Suppressor macrophage (primary cell): Measurements from ENCODE around the gene EBF3.

Experiments
- DNase-seq, 4 experiments: peaks; one replicate each; pipeline ENCODE4 v3.0.0-alpha.2; 2020 to 2022

EBF3 gene

DNA sequence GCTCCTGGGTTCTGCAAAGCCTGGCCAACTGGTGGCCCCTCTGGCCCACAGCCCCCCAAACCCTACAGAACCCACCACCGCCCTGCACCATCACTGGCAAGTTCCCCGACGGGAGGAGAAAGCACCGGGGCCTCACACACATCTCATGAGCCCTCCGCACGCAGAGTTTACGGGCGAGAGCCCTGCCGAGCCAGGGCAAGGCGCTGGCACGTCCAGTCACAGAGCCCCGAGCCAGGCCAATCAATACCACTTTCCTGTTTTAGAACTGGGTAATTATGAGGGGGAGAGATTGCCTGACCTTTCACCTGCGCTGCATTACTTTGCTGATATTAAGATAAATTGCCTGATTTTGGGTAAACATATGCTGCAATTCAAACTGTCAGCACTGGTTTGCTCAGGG, 113.3 kb downstream of the EBF3 start:
- DNase-seq, result no peak

DNA sequence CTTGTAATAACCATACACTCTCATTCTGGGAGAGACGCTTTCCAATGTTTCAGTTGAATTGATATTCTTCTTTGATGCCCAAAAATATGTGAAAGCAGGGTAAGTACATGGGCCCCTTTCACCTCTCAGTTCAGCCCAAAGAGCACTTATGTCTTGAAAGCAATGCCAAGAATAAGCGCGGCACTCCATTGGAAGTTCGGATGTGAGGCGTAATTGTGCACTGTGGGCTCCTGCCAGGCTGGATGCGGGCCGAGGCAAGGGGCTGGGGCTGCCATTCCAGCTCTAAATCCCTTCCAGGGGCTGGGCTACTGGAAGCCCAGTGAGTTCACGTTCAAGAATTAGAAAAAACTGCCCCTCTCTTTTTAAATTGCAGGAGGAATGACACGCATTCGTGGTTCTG, 113.8 kb downstream of the EBF3 start:
- DNase-seq, result no peak

DNA sequence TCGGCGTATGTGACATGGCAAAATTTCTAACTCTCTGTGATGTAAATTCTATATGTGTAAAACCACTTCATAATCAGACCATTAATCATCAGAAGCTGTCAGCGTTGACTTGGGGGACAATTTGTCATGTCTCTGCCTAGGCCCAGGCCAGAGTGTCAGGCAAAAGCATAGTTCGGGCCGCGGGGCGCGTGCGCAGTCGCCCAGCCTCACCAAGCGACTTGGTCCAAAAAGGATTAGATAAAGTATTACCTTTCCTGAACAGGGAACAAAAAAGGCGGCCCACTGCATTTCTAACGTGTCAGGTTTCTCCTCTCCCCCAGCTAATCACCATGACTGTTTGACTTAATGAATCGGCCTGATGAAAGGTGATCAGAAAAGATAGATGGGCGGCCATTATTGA, 114.2 kb downstream of the EBF3 start:
- DNase-seq, result no peak

DNA sequence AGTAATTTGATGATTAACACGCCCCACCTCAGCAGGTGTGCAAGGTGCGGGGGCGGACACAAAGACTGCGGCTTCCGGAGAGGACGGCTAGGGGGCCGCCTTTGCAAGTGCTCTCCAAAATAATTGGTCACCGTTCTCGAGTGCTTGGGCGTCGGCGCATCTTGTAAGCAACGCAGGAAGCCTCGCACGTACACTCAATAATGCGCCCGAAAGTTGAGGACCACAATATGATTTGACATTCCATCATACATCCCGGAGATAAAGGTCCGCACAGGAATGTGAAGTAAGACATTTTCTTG, 114.7 kb downstream of the EBF3 start:
- no peak for DNase-seq

DNA sequence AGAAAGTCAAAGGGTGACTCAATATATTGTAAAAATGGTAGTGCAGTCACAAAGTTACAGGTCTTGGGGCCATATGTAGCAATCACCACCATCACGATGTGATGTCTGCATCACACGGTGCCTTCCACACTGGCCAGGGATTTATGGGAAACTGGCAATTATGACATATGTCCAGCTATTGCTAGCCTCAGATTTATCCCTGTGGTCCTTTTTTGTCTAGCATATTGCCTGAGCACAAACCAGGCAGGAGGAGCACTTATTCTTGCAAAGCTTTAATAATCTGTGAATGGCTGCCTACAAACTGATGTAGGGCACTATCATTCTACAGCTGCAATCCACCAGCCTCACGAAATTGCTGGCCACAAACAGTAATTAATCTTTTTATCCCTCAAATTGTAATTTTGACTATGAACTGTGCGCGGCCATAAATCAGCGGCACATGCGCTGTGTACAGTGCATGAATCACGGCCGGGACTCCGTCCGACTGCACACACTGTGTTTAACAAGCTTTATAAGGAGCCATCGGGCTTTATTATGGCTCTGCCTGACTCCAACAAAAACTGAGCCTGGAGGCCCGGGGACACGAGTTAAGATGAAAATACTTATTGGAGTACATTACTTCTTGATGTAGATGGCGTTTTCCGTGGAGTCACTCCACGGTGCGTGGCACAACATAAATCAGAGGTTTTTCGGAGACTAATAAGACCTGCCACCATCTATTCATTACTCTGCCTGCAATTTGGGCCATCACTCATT, 115.2 kb downstream of the EBF3 start:
- peak in 1 of 4 experiments; percentile 18 for DNase-seq

DNA sequence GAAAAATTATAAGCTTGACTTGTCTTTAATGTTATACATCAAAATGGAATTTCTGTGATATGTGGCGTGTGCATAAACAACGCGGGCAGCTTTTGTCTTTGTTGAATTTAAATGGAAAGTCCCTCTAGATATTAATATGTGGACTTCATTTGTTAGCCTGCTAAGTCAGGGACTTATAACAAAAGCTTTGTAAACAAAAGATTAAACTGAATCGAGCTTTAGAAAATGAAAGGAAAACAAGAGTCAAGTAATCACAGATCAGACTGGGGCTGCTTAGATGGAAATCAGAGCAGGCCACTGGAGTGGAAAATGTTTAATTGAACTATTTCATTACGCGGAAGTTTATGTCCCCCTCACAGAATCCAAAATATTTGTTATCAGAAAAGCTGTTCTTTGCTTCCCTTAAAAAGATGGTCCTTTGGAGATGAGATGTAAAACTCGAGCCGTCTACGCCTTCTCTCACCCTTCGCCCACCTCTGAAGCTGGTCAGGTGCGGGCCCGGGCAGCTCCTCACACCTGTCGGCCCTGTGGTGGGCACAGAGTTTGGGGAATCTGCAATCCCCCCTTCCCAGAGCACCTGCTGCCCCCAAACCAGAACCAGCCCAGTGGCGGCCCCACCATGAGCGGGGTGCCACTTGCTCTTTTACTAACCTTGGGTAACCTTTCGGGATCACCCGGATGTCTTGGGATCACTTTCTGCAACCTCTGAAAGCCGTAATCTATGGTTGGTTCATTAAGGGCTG, 116.2 kb downstream of the EBF3 start:
- no peak for DNase-seq

DNA sequence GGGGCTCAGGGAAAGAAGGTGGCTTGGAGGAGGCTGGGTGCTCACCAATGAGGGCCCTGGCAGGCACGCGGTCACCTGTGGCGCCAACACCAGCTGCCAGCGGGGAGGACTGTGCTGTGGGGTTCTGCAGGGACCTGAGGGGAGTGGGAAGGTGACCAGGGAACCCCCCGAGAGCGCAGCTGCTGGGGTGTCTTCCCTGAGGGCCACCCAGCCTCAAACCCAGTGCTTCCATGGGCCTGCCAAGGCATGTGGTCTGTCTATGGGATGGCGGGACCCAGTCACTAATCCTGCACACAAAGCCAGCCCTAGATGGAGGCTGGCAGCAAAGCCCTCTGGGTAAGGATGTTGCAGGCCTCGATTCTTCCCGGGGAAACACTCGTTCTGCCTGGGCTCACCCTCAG, 117.1 kb downstream of the EBF3 start:
- DNase-seq, result no peak

DNA sequence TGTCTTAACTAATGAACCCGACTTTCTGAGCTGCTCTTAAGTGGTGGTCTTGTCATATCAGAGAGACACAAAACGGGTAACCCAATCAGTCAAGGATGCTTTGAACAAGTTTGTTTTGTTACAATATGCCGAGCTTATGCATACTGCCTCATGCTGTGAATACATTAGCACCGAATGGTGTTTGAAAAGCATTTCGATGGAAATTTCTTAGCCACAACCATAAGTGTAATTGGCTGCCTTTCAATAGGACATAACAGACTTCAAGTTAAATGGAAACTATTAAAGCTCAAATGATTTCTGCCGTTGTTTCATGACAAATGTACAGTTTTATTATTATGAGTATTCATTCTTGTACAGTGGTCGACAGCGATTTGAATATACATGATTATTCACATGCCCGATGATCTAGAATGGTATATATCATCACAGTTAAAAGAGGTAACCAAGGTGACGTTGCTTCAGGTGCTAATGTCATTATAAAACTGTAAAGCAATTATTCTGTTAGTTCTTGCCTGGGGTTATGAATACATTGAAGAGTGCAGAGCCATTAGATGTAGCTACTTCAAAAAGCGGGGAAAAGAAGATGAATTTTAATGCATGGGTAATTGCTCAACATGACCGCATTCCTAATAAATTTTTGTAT, 118.8 kb downstream of the EBF3 start:
- no peak for DNase-seq

DNA sequence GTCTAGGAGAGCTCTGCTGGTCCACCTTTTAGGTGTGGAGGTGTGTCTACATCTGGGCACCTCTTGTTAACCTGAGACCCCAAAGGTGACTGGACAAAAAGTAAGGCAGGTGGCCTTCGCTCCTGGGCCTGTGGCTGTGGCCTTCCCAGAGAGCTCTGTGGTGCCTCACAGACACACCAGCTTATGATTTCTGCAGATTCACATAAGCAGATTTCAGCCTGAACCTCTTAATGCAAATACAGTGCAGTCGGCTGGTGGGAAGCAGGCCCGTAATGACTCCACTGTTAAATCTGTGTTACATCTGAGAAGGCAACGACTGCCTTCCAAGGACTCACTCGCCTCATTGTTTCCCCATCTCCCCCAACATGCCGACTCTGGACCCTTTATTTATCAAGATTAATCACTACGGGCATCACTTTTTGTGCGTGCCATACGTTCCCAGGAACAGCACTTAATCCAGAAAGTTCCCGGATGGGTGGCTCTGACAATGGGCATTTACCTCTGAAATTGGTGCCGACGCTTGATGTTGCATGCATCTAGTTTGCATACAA, 119.8 kb downstream of the EBF3 start:
- no peak for DNase-seq

DNA sequence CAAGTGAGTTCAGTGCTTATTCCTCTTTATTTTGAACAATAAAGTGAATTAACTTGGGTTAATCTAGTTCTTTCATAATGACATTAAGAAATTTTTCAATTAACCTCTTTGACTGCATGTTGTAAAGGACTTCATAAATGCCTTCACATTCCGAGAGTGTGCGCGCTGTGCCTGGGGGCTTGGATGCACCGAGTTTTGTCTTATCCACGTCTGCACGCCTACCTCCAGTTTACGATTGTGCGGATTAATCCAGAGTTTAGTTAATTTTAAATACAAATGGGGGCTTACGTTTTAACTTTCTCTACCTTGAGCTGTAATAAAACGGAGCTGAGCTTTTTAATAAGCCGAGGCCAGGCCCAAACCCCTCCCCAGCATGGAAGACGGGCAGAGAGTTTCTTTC, 120.4 kb downstream of the EBF3 start:
- DNase-seq, result no peak

DNA sequence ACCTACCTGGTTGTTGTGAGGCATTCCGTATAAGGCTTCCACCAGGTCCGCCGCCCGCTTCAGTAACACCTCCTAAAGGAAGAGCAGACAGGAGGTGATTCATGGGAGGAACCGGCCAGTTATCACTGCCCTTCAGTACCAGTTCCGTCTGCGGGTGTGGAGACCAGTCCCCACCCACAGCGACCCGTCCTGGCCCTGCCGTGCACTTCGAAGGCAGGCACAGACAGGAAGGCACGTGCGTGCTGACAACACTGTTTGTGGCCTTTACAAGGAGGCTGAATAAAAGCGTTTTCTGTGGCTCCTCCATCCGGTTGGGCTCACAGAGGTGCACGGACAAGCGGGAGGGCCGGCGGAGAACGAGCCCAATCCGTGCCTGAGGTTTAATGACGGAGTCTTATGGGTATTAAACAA, 120.9 kb downstream of the EBF3 start:
- DNase-seq, result no peak

DNA sequence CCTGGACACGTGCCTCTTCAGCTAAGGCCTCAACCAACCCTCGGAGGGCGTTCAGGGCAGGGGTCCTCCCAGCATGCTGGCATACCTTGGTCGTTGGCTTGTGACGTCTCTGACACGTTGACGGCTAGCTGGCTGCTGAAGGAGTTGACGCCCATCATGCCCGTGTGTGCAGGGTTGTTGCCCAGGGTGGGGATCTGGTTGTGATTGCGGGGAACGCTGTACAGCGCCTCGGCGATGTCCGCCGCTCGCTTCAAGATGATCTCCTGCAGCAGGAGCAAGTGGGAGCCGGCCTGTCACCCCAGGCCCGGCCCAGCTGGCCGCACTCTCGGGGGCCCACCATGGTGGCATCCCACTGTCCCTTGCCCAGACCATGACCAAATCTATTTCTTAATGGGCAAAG, 122.0 kb downstream of the EBF3 start:
- no peak for DNase-seq

DNA sequence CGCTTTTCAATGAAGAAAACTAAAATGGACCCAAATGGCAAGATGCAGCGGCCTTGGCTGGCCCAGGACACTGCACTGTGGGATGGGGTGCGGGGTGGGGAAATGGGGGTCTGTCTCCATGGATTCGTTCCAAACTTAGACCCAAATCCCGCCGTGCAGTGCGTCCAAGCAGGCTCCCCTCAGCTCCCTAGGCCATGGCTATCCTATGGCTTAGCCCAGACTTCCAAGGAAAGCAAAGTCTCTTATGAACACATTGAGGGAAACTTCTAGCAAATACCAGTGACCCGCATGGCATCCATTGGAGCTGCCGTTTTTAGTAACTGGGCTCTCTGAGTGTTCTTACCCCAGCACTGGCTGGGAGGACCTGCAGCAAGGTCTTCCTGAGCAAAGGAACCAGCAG, 122.5 kb downstream of the EBF3 start:
- DNase-seq, result no peak

DNA sequence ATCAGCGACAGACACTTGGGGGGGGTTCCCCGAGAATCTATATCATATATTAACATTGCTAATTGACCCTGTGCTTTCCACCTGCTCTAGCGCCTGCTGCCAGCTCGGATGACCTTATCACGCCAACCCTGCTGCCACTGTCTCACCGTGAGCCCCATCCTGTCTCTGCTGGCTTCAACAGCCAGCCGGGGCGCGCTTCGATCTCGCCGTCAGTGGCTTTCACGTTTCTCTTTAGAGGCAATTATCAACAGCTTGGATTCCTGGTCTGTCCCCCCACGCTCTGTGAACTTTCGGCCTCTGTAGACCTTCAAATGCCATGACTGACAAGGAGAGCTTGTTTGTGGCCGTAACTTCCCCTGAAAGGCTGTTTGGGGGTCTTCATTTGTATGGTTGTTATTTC, 123.0 kb downstream of the EBF3 start:
- DNase-seq, result no peak

DNA sequence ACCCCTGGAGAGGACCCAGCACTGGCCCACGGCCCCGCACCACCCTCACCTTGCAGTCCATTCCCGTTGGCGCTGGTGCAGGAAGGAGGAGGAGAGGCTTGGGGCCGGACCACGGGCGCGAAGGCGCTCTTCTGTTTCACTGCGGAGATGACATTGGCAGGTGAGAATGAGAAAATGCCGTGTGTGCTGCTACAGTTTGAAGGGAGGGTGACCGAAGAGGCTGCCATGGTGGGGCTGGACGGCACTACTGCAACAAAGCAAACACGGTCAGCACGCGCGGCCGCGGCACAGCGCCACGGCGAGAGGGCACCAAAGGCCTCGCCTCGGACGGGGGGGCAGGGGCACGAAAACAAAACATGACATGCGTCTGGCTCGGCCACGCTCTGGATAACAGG, 123.9 kb downstream of the EBF3 start:
- no peak for DNase-seq

DNA sequence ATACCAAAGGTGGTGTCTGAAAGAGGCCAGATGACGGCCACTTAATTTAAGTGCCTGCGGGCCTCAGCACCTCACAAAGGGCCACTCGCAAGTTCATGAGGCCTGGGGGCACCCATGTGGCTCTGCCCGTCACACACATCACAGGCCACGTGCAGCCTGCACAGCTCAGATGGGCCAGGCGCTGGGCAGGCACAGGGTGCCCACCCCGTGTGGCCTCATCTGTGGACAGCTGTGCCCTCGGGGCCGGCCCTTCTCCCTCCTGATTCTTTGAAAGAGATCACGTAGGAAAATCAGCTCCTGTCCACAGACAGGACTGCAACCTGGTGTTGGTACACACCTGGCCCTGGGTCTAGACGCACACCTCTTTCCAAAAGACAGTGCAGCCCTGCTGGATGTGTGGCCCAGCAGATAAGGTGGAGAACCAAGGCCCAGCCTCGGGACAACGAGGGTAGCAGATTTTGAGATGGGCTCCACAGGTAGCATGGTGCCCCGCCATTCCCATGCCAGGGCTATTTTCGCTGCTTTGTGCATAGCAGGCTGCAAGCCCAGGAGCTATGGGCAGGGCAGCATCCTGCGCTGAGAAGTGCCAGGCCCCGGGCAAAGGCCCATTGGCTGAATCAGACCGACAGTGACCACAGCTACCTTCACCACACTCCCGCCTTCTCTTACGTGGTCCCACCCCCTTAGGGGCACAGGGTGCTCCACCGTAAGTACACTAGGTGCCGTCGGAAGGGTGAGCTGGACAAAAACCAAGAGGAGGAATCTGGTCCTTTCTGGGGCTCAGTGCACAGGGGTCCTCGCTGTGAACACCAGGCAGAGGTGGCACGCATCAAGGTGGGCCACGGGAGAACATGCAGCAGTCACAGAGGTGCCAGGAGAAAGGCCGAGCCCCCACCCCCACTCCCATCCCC, 124.5 kb downstream of the EBF3 start:
- DNase-seq, result no peak

DNA sequence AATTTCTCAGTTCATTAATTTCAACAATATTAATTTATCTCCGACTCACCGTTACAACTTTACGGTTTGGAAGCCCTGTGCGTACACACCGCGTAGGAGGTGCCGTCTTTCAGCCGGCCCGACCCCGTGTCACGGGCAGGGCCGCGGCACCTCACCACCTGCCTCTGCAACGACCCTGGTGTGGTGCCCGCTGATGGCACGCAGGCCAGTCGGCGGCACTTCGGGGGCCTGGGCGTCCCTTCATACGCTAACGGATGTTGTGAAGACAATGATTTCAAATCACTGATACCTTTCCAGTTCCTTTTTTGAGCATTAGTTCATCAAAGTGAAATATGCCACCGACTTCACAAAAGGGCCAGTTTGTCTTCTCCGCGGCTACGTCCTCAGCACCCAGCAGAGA, 125.3 kb downstream of the EBF3 start:
- no peak for DNase-seq

DNA sequence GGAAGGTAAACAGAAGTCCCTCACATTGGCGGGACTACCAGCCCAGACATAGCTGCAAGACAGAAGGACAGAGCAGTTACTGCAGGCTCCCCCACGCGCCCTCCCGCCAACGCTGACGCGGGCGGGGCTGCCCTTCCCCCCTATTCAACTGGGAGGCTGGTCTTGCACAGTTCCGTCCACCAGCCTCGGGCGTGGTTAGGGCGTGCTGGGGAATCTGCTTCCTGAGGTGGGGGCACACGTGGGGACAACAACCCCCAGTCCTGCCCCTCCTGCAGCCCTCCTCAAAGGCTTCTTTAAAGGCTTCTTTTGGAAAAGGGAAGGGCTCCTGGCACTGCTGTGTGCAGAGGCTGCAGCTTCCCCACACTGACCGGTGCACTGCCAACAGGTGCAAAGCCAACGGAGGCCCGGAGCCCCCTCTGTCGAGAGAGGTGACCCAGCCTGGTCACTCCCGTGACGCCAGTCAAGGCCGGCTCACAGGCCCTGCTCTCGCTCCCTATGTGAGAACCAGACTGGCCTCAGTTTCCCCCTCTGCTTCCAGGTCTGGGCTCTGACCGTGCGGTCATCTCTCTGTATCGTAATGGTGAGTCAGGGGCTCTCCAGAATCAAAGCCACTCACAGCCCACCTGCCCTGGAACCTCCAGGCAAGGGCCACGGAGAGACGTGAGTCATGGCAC, 126.0 kb downstream of the EBF3 start:
- no peak for DNase-seq

DNA sequence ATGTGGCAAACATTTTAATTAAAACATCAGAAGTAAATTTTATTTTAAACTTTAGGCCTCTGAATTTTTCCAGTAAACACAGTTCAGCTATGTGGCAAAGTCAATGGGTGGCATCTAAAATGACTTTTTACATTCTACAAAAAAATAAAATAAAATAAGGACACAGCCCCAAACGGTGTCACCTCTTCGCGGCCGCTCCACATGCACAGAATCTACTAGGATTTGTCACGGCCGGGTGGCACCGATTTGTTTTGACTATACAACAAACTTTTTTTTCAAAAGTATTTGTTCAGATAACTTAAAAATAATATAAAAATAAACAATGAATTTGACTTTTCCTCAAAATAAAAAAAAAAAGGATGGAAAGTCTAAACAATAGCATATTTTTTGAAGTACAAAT, 127.8 kb downstream of the EBF3 start:
- no peak for DNase-seq

DNA sequence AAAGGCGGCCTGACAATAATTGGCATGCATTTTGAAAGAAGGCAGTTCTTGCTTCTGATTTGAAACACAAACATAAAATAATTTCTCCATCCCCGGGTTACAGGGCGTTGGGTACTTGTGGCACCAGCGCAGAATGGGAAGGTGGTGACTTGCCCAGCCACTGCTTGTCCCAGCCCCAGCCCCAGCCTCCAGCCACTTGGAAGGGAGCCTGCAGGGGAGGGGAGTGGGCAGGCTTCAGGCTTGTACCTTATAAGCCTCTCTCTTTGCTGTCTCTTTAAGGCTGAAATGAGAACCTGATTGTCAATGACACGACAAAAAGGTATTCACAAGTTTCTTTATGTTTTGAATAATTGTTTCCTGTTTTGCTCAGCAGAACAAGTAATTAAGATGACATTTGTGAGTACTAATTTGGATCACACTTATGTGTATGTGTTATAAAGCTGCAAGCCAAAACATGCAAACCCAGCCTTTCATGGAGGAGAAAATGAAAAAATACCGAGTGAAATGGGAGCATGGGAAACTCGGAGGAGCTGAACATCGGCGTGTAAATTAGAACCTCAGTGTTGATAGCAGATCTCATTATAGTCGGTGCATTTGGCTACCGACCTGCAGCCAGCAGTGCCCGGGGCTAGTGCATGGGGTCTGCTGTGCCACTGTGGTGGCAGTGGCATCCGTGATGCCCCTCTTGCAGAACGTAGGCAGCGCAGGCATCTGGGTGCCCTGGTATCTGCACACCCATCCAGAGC, 129.9 kb downstream of the EBF3 start:
- DNase-seq, result no peak

DNA sequence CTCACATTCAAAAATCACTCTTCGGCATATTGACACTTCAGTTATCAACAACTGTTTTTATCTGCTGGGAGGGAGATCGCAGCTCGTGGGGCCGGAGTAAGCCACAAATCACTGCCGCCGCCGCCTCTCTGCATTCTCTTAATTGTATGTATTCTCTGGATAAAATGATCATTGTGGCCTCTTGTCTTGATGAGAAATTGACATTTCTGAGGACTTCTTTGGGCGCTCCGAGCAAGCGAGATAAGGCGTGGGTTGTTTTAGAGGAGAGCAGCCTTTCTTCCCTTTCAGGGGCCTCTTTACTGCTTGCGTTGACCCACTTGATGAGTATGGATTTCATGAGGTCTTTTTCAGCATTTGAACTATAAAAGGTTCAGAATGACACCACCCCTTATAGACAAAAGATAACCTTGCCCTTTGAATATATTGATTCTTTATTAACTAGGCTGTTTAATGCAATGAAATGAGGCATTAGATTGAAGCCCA, 130.6 kb downstream of the EBF3 start:
- DNase-seq, result no peak
